SW 1271 (cell line): ENCODE data around the gene PARD3B.

Source experiments
- DNase-seq, 2 experiments: peaks; one replicate each; lab custom pipeline; 2025; lab: John Stamatoyannopoulos, UW

The PARD3B gene

DNA sequence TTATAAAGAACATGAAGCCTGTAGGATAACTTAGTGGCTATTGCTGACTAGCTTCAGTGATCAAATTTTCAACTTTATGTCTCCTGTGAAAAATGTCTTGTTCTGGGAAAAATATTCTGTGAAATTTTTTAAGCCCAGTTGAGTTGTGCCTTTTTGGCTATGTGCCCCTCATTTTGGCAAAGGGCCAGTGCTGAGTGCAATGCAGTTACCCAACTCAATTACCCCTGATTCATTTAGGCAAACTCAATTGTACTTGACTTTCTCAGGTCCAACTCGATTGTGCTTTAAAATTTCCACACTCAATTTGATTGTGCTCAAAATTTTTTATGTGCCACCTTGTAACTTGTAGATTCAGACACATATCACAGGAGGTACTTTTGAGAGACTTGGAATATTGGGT, 588.3 kb downstream of the PARD3B start:
- no peak for DNase-seq

GRCh38 chr2:205138735-205139134, 593.5 kb downstream of the PARD3B start:
- DNase-seq, result no peak

DNA sequence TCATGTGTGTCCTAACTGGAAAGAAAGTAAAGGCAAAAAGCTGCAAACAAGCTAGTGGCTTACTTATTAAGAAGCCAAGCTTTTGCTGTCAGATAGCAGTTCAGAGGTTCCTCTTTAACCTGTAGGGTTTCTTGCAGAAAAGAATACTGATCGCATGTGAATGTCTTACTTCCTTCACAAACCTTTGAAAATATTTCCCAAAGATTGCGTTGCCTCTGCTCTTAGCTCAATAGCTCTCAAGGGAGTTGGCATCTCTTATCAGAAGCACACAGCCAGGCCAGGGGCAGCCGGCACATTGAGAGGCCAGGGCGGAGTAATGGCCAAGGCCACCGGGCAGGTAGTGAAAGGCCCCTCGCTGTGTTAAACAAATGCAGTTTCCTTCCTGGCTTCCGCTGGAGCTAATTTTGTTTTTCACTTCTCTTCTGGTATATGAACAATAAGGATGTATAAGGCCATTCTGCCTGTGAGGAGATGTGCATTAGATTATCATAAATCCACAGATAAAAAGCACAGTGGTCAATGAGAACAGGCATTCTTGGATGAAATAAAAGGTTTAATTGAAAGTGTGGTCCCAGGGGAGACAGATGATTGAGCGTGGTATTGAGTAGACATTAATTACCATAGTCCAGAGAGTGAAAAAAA, 594.7 kb downstream of the PARD3B start:
- DNase-seq, result no peak

GRCh38 chr2:205141381-205141780, 596.1 kb downstream of the PARD3B start:
- DNase-seq, result no peak

GRCh38 chr2:205145888-205146287, 600.6 kb downstream of the PARD3B start:
- DNase-seq, result no peak

DNA sequence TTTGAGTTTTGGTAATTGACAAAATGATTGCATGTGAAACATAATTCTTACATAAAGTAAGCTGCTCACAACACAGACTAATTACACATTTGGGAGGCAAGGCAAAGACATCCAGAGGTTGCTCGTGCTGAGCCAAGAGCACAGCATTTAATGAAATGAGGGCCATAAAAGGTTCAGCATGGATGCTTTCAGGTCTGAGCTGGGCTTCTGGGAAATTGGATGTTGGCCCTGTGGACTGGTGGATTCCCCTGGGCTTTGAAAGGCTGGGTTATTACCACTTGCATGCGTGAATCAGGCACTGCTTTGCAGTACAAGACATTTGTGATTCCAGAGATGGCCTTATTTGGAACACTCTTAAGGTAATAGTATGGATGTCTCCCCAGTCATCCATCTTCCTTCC, 603.5 kb downstream of the PARD3B start:
- no peak for DNase-seq

DNA sequence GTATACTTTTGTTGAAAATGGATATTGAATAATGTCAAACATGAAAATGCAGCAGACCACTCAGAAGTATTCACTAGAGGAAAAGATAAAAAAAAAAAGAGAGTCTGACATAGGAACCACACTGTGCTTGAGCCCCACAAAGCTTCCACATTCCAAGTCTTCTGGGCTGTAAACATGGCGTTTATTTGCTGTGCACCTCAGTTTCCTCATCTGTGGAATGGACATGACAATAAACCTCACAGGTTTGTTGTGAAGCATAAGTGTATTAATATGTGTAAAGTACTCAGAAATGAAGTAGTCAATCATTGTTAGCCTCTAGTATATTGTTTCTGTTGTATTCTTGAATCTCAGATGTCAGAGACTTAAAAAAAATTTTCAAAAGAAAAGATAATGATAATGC, 611.2 kb downstream of the PARD3B start:
- no peak for DNase-seq

- DNase-seq, result no peak
These were observed 613.1 kb downstream of the PARD3B start for GRCh38 chr2:205158404-205158803.

DNA sequence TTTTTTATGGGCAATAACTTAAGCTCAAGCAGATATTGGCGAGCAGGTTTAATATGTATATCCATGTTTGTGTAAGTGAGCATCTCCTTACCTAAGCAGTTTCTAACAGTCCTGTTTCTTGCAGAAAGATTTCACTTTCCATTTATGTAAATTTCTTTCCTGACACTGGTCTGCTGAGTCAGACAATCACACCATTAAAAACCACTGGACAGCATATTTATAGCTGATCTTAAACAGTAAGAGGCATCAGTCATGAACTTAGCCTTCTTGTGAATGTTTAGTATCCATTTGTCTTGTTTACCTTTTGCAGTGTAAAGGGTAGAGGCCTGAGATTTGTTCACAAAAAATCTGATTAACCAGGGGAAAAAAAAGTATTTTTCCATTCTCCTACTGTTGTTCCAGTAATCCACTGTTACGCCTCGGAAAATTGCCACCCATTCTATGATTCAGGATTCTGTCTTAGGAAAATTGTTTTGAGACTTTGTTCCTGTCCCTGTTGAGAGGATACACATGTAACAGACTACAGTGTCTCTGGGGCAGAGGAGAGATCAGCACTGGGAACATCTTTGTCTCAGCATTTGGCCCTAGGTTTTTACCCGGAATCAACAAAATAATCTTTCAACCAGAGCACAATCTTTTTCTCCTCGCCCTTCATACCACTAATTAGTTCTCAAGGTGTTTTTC, 616.0 kb downstream of the PARD3B start:
- no peak for DNase-seq

- no peak for DNase-seq
These were observed 621.5 kb downstream of the PARD3B start for GRCh38 chr2:205166745-205167144.

- no peak for DNase-seq
These were observed 623.7 kb downstream of the PARD3B start for GRCh38 chr2:205169012-205169411.

DNA sequence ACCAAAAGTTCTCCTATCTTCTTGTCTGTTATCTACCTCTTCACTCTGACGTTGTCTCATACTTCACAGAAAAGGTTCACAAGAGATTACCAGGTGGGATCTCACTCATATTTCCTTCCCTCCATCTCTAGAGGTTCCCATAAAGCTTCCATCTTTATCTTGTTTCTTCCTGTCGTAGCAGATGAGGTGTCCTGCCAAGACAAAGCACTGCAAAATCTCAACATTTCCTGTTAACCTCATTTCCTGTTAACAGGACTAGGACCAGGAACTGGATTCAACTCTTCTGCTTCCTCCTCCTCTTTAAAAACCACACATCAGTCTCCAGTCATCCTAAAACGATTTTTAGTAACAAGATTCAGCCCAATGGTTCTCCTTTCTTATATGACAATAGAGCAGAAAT, 624.2 kb downstream of the PARD3B start:
- DNase-seq, result no peak

GRCh38 chr2:205170399-205170798, 625.1 kb downstream of the PARD3B start:
- DNase-seq, result no peak

DNA sequence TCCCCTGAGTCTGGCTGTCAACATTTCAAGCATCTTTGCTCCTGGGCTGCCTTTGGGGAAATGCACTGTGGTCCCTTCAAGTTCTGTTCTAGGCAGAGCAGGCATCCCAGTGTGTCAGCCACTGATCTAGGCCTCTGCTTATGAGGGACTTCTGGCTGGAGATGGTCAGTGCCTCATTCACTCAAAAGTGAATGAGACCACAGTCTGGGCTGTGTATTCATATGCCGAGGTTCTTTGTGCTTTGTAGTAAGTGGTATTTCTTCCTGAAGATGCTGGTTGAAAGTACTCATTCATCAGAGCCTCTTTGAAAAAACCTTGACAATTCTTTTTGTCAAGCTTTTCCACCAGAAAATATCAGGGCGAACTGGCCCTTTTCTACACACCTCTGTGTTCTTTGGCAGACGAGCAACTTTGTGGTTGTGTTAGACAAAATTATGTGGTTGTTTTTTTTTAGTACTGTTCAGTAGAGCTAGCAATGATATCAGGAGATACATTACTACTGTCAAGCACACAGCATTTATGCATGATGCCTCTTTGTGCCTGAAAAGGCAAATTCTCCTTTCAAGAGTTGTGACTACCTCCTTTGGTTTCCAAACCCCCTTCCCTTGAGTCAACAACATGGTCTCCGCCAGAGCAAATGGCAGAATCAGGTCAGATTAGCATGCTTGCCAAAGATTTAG, 626.1 kb downstream of the PARD3B start:
- no peak for DNase-seq

DNA sequence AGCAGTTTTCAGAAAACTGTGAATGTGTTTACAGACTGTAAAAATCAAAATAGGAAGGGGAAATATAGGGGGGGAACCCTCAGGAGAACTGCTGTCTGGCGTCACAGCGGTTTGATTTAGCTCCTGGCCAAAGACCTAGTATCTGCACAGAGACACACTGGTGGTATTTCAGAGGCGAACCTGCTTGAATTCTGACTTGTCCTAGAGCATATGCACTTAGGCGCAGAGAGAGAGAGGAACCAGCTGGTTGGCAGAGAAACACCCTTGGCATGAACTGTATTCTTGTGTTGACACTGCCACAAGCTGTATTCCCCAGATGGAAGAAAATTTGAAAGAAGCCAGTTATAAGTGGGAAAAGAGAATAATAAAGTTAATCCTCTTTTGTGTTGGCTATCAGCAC, 630.6 kb downstream of the PARD3B start:
- no peak for DNase-seq

GRCh38 chr2:205176546-205176945, 631.3 kb downstream of the PARD3B start:
- DNase-seq, result no peak

DNA sequence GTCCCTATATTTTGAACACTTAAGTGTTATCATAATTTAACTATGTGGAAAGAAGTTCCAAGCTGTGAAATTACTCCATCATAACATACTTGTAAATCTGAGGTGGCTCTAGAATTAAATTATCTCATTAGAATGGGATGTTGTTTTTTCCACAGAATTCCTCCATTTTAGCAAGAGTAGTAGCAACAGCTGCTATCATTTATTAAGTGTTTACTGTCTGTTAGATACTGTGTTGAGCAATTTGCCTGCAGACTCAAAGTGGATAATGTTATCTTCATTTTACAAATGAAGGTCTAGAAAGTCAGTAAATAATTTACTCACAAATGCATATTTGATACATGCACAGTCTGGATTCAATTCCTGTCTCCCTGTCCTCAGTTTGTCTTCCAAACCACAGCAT, 632.3 kb downstream of the PARD3B start:
- DNase-seq, result no peak

DNA sequence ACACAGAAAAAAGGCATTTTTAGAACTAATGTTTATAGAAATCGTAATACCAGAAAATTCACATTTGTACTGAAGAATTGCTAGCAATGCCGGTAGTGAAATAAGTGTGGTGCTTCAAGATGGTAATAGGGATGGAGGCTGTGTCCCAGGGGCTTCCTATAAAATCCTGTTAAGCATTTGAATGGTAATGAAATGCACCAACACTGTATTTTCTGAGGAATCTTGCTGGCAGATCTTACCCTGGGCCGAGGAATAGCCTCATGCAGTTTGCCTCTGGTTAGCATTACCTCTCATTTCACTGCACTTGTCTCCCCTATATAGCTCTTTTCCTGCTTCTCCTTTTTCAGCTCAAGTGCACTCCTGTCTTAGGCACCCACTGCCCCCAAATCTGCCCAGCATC, 635.5 kb downstream of the PARD3B start:
- no peak for DNase-seq

DNA sequence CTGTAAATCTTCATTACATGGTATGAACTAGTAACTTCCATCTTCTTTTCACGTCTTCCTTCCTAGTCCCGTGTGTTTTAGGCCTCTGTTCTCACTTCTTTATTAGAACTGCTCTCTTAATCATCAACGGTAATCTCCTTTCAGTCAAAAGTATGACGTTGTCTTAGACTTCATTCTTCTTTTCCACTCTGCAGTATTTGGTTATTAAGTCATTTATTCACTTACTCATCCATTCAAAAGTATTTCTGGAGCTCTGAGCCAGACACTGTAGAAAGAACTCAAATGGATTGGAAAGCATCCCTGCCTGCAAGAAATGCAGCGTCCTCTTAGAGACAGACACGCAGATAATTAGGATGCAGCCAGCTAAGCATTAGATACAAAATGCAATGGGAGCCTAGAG, 642.5 kb downstream of the PARD3B start:
- no peak for DNase-seq

DNA sequence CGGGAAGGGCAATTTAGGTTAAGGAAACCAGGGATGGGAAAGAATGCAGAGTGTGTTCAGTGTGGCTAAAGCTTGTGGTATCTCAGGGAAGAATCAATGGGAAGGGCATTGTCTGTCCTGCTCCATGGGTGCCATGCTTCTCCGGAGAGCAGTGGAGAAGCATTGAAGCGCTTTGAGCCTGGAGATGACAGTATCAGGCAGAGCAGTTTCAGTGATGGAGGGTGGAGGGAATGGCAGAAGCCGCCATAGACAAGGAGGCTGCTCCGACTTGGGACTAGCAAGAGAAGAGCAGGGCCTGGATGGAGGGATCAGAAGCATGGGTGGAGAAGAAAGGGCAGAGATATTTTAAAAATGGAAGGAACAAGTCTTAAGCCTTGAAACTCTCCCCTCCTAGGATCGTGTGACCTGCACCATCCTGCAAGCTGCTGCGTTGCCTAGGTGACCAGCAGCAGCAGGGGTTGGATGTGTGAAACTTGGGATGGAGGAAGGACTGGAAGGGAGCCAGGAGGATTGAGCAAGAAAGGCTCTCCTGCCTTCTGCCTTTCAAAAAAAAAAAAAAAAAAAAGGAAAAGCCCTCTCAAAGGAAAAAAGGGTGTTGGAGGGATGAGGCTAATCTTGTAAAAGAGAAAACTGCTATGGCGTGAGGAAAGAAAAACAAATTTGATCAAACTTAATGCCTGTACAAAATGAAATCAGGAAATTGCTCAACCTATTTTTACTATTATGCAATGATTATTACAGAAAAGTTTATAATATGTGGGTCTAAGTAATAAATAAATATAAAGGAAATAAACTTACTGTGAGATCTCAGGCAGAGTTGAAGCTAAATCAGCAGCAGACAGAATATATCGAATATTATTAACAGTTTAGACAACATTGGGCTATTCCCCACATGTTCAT, 643.2 kb downstream of the PARD3B start:
- DNase-seq, result no peak

DNA sequence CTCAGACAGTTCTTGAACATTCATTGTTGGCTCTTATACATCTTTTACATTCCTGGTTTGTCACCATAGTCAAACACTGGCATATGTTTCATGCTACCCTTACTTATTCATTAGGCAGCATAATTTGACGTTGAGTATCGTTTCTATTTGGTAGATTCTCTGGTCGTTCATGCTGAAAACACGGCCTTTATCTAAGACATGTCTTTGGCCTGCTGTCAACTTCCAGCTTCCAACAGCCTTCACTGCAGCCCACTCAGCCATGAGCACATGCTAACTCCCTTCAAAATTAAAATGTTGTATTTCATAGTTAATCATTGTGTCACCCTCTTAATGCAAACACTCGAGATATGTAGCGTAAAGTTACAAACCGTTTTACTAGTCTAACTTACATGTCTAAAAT, 644.0 kb downstream of the PARD3B start:
- DNase-seq, result no peak

GRCh38 chr2:205190528-205190927, 645.3 kb downstream of the PARD3B start:
- no peak for DNase-seq
